ENCODE measurements around the gene LRBA. TPM values are rescaled to one million over a fixed set of nuclear protein-coding genes. Genes with fewer than 3 reads are reported as not detected.

LRBA gene
- total and polyA plus RNA-seq, 9 of the 15 experiments (the other 6 are each of a cell fraction or from before 2014, with no cell fraction given), result 24.2 to 88.7 (median 59.7) TPM

- H3K4me1 ChIP-seq (replicated peaks in 1 of 2; ENCODE audit: control insufficient read depth in 2 of 2, insufficient read depth in 2 of 2, low read length in 2 of 2), result peaks cover 0 to 8% of the 10 kb centered on the region in 2 experiments; a peak in 3 of 5 replicates
- ChIA-PET POLR2A (no interaction called here), CTCF (ENCODE audit: low intra/inter-chr PET ratio) (no interaction called here)
- in situ Hi-C loops (cut with MboI) (no loop called here), intact Hi-C loops (cut with micrococcal nuclease) (no loop called here)
- H3K27ac ChIP-seq (ENCODE audit: extremely low read depth, low read depth, low read length), result no peak overlapping the region
- DNase-seq (ENCODE audit: extremely low read depth in 1 of 4, low spot score in 3 of 4) (peak in 1 of 4 experiments; percentile 23), ATAC-seq (no peak), FAIRE-seq (peak; percentile 15)
- no peaks in the 10 kb centered on the region for H4K20me1 ChIP-seq (replicated peaks; ENCODE audit: control insufficient read depth, insufficient read depth, low read length)
- no peak overlapping the region for H3K4me3 ChIP-seq
- H3K9me1 ChIP-seq (ENCODE audit: control insufficient read depth, insufficient read depth, low read length), result no peaks in the 10 kb centered on the region
- no peaks in the 10 kb centered on the region for H3K79me2 ChIP-seq (ENCODE audit: control insufficient read depth, insufficient read depth, low read length)
- H3K9ac ChIP-seq (ENCODE audit: insufficient read depth in 1 of 2, low read depth in 2 of 2, low read length in 2 of 2), result no peak overlapping the region
- H3K36me3 ChIP-seq (ENCODE audit: control insufficient read depth, insufficient read depth, low read length), result no peaks in the 10 kb centered on the region; the same call in 2 of the 3 replicates
- 57% methylated on average over 2 of the region's 2 CpGs for WGBS (ENCODE audit: insufficient coverage, low coverage, missing lambda C conversion rate)
- BruUV-seq (replicated peaks), result no TSS peak
- TF ChIP-seq NFIC (IDR thresholded peaks at IDR 0.05), result peak; percentile 93
- TF ChIP-seq THRAP3 (IDR thresholded peaks at IDR 0.05; ENCODE audit: borderline replicate concordance), result no peak
- no peaks in the 10 kb centered on the region for H3K9me3 ChIP-seq (replicated peaks; ENCODE audit: control insufficient read depth, insufficient read depth, low read depth, low read length)
- no peaks in the 10 kb centered on the region for H3K27me3 ChIP-seq (ENCODE audit: control insufficient read depth in 2 of 2, insufficient read depth in 2 of 2, low read length in 2 of 2)
- no peak overlapping the region for H2AFZ ChIP-seq (ENCODE audit: low read depth, low read length)
- no peak overlapping the region for H3K4me2 ChIP-seq (ENCODE audit: insufficient read depth, low read length)
These were observed 232.8 kb downstream of the LRBA start for GRCh38 chr4:150782311-150782710.

GRCh38 chr4:150781191-150781590 lies 233.9 kb downstream of the LRBA start:
- Histone ChIP-seq H3K4me2 (ENCODE audit: insufficient read depth, low read length) (no peak overlapping the region), H4K20me1 (replicated peaks; ENCODE audit: control insufficient read depth, insufficient read depth, low read length) (no peaks in the 10 kb centered on the region), H3K9me1 (ENCODE audit: control insufficient read depth, insufficient read depth, low read length) (no peaks in the 10 kb centered on the region), H2AFZ (ENCODE audit: low read depth, low read length) (no peak overlapping the region), H3K27me3 (ENCODE audit: control insufficient read depth in 2 of 2, insufficient read depth in 2 of 2, low read length in 2 of 2) (no peaks in the 10 kb centered on the region), H3K4me1 (replicated peaks in 1 of 2; ENCODE audit: control insufficient read depth in 2 of 2, insufficient read depth in 2 of 2, low read length in 2 of 2) (peaks cover 0 to 8% of the 10 kb centered on the region in 2 experiments; a peak in 3 of 5 replicates), H3K4me3 (no peak overlapping the region), H3K36me3 (ENCODE audit: control insufficient read depth, insufficient read depth, low read length) (no peaks in the 10 kb centered on the region; the same call in 2 of the 3 replicates), H3K27ac (ENCODE audit: extremely low read depth, low read depth, low read length) (no peak overlapping the region), H3K9ac (ENCODE audit: insufficient read depth in 1 of 2, low read depth in 2 of 2, low read length in 2 of 2) (no peak overlapping the region), H3K9me3 (replicated peaks; ENCODE audit: control insufficient read depth, insufficient read depth, low read depth, low read length) (no peaks in the 10 kb centered on the region), H3K79me2 (ENCODE audit: control insufficient read depth, insufficient read depth, low read length) (no peaks in the 10 kb centered on the region)
- CTCF ChIA-PET (ENCODE audit: low intra/inter-chr PET ratio), result no interaction called here
- in situ Hi-C loops (cut with MboI), result no loop called here
- intact Hi-C loops (cut with micrococcal nuclease), result no loop called here
- POLR2A ChIA-PET, result no interaction called here
- FAIRE-seq (no peak), DNase-seq (ENCODE audit: extremely low read depth in 1 of 4, low spot score in 3 of 4) (no peak), ATAC-seq (no peak)
- no TSS peak for BruUV-seq (replicated peaks)
- 87% methylated on average over 6 of the region's 6 CpGs for WGBS (ENCODE audit: insufficient coverage, low coverage, missing lambda C conversion rate)
- TF ChIP-seq ZBTB49 (CRISPR knock-in tag; IDR thresholded peaks at IDR 0.05; ENCODE audit: borderline replicate concordance) (no peak), GATA2 (CRISPR knock-in tag; IDR thresholded peaks at IDR 0.05) (no peak), AFF4 (CRISPR knock-in tag; IDR thresholded peaks at IDR 0.05) (no peak), TSC22D4 (tag; IDR thresholded peaks at IDR 0.05) (no peak), BCL6 (CRISPR knock-in tag; IDR thresholded peaks at IDR 0.05) (no peak), MAZ (CRISPR knock-in tag; conservative IDR thresholded peaks at IDR 0.05 in 1 of 2, IDR thresholded peaks at IDR 0.05 in 1 of 2) (no peak), PTRF (tag; IDR thresholded peaks at IDR 0.05) (no peak), HDAC3 (IDR thresholded peaks at IDR 0.05; ENCODE audit: borderline replicate concordance, partially characterized antibody) (no peak)

Measured in K562 (cell line).